Osteoblast (primary cell): ENCODE measurements around the gene TMEM63B. TPM values are rescaled to one million over a fixed set of nuclear protein-coding genes. Genes with fewer than 3 reads are reported as not detected.

ENCODE experiments used
- DNase-seq: peaks from one replicate; pipeline ENCODE4 v3.0.0; 2011; ENCODE audit warnings: low spot score, mixed read lengths; ENCODE audit not compliant: insufficient read length; ENCODE audit errors: missing footprints
- H2AFZ ChIP-seq: 2 replicates; pipeline ENCODE4 v1.6.0; 2011; ENCODE audit warnings: mild to moderate bottlenecking, low read length
- H3K27ac ChIP-seq: 2 replicates; pipeline ENCODE4 v1.5.1; 2011; ENCODE audit warnings: mild to moderate bottlenecking, low read depth, low read length, moderate library complexity
- H3K27me3 ChIP-seq: 2 replicates; pipeline ENCODE4 v1.6.0; 2012; ENCODE audit warnings: mild to moderate bottlenecking, control low read depth, inconsistent platforms, low read length, moderate library complexity; ENCODE audit not compliant: insufficient read depth
- H3K36me3 ChIP-seq: 2 replicates; pipeline ENCODE4 v1.5.1; 2011; ENCODE audit warnings: mild to moderate bottlenecking, low read length, control low read depth, moderate library complexity; ENCODE audit not compliant: insufficient read depth
- H3K4me1 ChIP-seq: 2 replicates; pipeline ENCODE4 v1.5.1; 2011; ENCODE audit warnings: mild to moderate bottlenecking, low read length, control low read depth, moderate library complexity; ENCODE audit not compliant: insufficient read depth
- H3K4me2 ChIP-seq: 2 replicates; pipeline ENCODE4 v1.6.0; 2011; ENCODE audit warnings: mild to moderate bottlenecking, low read length; ENCODE audit not compliant: insufficient read depth
- H3K4me3 ChIP-seq: fragments of 200-600 bp; sonication (generic); 3 replicates; pipeline ENCODE4 v1.5.1; 2012; ENCODE audit warnings: mild to moderate bottlenecking, low read length, inconsistent platforms; ENCODE audit not compliant: insufficient read depth
- H3K79me2 ChIP-seq: 2 replicates; pipeline ENCODE4 v1.6.0; 2012; ENCODE audit warnings: mild to moderate bottlenecking, low read length, control low read depth, inconsistent platforms; ENCODE audit not compliant: insufficient read depth
- H3K9me3 ChIP-seq: 2 replicates; pipeline ENCODE4 v1.5.1; 2011; ENCODE audit warnings: low read depth, low read length, control low read depth
- H4K20me1 ChIP-seq: 2 replicates; pipeline ENCODE4 v1.6.0; 2012; ENCODE audit warnings: mild to moderate bottlenecking, low read length, control low read depth; ENCODE audit not compliant: insufficient read depth
- total RNA-seq: library from RNA; depleted of rRNA; stranded (reverse); fragments of >200 nt; gene quantifications from 2 replicates; pipeline ENCODE4 v1.2.3, GENCODE V29; 2012
- TF ChIP-seq, protein P1 (sequence below): IDR thresholded peaks from 2 replicates; pipeline ENCODE4 v1.5.1; 2011; ENCODE audit warnings: mild to moderate bottlenecking, low read depth, low read length, moderate library complexity; ENCODE audit errors: extremely low read depth

TMEM63B gene
- total RNA-seq, 1 donor, result 36.6 TPM

DNA sequence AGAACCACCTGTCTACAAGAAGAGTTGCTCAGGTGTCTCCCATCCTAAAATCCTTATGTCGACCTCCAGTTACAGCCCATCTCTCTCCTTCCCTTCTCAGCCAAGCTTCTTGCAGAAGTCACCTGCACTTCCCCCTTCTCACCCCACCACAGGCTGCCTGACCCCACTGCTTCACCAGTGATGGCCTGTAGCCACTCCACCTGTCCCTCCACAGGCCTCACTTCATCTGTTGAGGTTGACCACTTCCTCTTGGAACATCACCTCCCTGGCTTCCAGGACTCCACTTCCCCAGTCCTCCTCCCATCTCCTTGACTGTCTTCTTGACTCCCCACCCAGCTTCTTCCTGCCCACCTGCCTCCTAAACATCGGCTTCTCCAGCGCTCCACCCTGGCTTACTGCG is 25.5 kb upstream of the TMEM63B start:
- no peaks in the 10 kb centered on the region for H3K9me3 ChIP-seq
- H3K4me3 ChIP-seq, result no peak overlapping the region
- H3K27ac ChIP-seq, result no peak overlapping the region
- peaks cover 42% of the 10 kb centered on the region for H4K20me1 ChIP-seq
- TF ChIP-seq, protein P1, sequence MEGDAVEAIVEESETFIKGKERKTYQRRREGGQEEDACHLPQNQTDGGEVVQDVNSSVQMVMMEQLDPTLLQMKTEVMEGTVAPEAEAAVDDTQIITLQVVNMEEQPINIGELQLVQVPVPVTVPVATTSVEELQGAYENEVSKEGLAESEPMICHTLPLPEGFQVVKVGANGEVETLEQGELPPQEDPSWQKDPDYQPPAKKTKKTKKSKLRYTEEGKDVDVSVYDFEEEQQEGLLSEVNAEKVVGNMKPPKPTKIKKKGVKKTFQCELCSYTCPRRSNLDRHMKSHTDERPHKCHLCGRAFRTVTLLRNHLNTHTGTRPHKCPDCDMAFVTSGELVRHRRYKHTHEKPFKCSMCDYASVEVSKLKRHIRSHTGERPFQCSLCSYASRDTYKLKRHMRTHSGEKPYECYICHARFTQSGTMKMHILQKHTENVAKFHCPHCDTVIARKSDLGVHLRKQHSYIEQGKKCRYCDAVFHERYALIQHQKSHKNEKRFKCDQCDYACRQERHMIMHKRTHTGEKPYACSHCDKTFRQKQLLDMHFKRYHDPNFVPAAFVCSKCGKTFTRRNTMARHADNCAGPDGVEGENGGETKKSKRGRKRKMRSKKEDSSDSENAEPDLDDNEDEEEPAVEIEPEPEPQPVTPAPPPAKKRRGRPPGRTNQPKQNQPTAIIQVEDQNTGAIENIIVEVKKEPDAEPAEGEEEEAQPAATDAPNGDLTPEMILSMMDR, result no peak
- no peak overlapping the region for H3K4me2 ChIP-seq
- H2AFZ ChIP-seq, result no peak overlapping the region
- H3K36me3 ChIP-seq, result peaks cover 21% of the 10 kb centered on the region
- H3K27me3 ChIP-seq, result no peaks in the 10 kb centered on the region
- H3K4me1 ChIP-seq, result peaks cover 11% of the 10 kb centered on the region
- DNase-seq, result no peak
- H3K79me2 ChIP-seq, result peaks cover 24% of the 10 kb centered on the region

DNA sequence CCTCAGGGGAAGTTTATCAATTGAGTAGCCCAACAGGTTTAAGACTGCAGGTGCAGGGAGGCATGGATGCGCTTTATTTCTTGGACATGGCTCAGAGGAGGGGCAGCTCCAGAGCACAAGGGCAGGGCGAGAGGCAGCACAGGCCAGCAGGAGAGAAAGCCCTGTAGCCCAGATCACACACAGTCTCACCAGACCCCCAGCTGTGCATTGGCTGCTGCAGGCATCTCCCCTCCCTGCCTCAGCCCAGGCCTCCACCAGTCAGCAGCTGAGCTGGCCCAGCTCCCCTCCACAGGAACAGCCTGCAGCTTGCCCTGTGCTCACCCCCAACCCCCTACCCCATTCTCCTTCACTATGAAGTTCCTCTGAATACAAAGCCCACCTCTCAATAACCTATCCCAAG is 24.8 kb upstream of the TMEM63B start:
- H3K36me3 ChIP-seq, result peaks cover 23% of the 10 kb centered on the region
- H4K20me1 ChIP-seq, result peaks cover 37% of the 10 kb centered on the region
- H3K4me3 ChIP-seq, result no peak overlapping the region
- peaks cover 29% of the 10 kb centered on the region for H3K79me2 ChIP-seq
- H3K4me1 ChIP-seq, result peaks cover 11% of the 10 kb centered on the region
- TF ChIP-seq, protein P1, result no peak
- H3K4me2 ChIP-seq, result no peak overlapping the region
- DNase-seq, result no peak
- H3K27me3 ChIP-seq, result no peaks in the 10 kb centered on the region
- no peak overlapping the region for H2AFZ ChIP-seq
- no peaks in the 10 kb centered on the region for H3K9me3 ChIP-seq
- H3K27ac ChIP-seq, result no peak overlapping the region

DNA sequence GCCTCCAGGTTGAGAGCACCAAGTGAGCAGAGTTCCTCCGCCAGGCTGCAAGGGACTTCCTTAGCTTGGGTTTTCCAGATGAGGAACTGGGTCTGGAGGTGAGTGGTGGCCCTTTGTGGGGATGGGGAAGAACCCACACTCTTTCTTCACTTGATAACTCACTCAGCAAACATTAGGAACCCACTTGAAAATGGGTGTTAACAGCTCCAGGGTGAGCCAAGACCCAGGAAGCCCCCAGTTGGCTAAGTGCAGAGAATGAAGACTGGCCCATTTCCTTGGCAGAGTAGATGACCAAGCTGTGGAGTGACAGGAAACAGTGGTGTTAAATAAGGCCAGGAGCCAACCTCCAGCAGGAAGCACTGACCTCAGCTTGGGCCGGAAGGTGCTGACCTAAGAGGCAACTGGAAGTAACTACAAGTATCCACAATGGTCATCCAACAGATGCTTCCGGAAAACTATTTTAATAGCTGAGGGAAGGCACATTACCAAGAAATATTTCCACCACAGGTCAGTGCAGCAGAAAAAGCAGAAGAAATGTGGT is 22.8 kb upstream of the TMEM63B start:
- Histone ChIP-seq H3K4me3 (no peak overlapping the region), H3K4me1 (peaks cover 11% of the 10 kb centered on the region), H3K4me2 (no peak overlapping the region), H4K20me1 (peaks cover 37% of the 10 kb centered on the region), H3K27me3 (no peaks in the 10 kb centered on the region), H3K79me2 (peaks cover 47% of the 10 kb centered on the region), H2AFZ (no peak overlapping the region), H3K9me3 (no peaks in the 10 kb centered on the region), H3K36me3 (peaks cover 33% of the 10 kb centered on the region), H3K27ac (no peak overlapping the region)
- TF ChIP-seq, protein P1, result no peak
- DNase-seq, result no peak

- no peak overlapping the region for H3K4me2 ChIP-seq
- H4K20me1 ChIP-seq, result peaks cover 35% of the 10 kb centered on the region
These were observed 22.2 kb upstream of the TMEM63B start for GRCh38 chr6:44105146-44105545.

More at GRCh38 chr6:44105146-44105545, 22.2 kb upstream of the TMEM63B start:
- H3K4me1 ChIP-seq, result peaks cover 11% of the 10 kb centered on the region
- H2AFZ ChIP-seq, result no peak overlapping the region
- H3K27ac ChIP-seq, result no peak overlapping the region
- no peak overlapping the region for H3K4me3 ChIP-seq
- peaks cover 39% of the 10 kb centered on the region for H3K36me3 ChIP-seq
- H3K9me3 ChIP-seq, result no peaks in the 10 kb centered on the region
- H3K27me3 ChIP-seq, result no peaks in the 10 kb centered on the region
- DNase-seq, result no peak
- TF ChIP-seq, protein P1, result no peak
- H3K79me2 ChIP-seq, result peaks cover 52% of the 10 kb centered on the region
